Urinary bladder (tissue), 4 donors: ENCODE measurements around the gene STEAP1B. TPM values are rescaled to one million over a fixed set of nuclear protein-coding genes. Genes with fewer than 3 reads are reported as not detected.

Source experiments
- DNase-seq: peaks from one replicate; pipeline ENCODE4 v3.0.0-alpha.2; 2015; ENCODE audit errors: extremely low spot score
- H3K27ac ChIP-seq: one replicate; pipeline ENCODE4 v1.5.1; 2013; ENCODE audit warnings: low read depth, mild to moderate bottlenecking, moderate library complexity
- H3K36me3 ChIP-seq: one replicate; pipeline ENCODE4 v1.6.1; 2013; ENCODE audit warnings: mild to moderate bottlenecking, moderate library complexity; ENCODE audit not compliant: insufficient read depth
- H3K4me1 ChIP-seq: one replicate; pipeline ENCODE4 v1.6.1; 2013; ENCODE audit warnings: mild to moderate bottlenecking, moderate library complexity; ENCODE audit not compliant: insufficient read depth
- H3K4me3 ChIP-seq: one replicate; pipeline ENCODE4 v1.5.1; 2013; ENCODE audit warnings: low read depth, low read length
- WGBS: extraction: QIAGEN DNeasy Blood & Tissue Kit; methylation state at CpG from one replicate; pipeline ENCODE4 v1.1.7; 2013; 5-methylcytosine and 5-hydroxymethylcytosine counted together
- polyA plus RNA-seq: library from polyadenylated mRNA; stranded (reverse); fragments of 200-250 nt; gene quantifications from one replicate; pipeline ENCODE4 v1.2.3, GENCODE V29; 2013
- total RNA-seq: library from RNA; depleted of rRNA; stranded (reverse); fragments of >200 nt; gene quantifications from one replicate; pipeline ENCODE4 v1.2.3, GENCODE V29; 2014
- donor health status: healthy with polysubstance abuse.
- donor health status: healthy.

STEAP1B gene
- total and polyA plus RNA-seq, 2 donors = 0.43 to 3.2 TPM

DNA sequence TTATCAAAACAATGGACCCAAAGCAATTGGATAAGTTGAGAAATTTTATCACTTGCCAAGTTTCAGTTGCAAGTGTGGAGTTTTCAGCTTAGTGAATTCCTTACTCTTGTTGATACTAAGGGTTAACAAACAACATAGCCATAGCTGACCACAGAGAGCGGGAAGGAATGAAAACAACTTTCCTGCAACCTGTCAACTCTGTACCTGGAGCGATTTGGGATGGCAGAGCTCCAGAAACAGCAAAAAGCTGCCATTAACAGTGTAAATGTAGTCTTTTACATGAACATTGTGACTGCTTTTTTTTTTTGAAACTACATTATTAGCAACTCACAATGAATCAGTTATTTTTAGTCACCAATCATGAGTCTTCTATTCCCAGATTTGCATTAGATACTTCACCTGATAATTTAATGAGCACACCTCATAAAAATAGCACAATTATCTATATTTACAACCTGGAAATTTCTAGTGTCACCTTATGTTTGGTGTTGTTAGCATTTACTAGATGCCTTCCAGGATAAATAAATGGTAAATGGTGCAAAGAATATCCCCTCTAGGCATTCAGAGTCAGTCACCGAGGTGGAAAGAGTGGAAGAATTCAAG, 95.5 kb downstream of the STEAP1B start:
- Histone ChIP-seq H3K27ac (no peak overlapping the region), H3K4me3 (no peak overlapping the region), H3K4me1 (no peaks in the 10 kb centered on the region), H3K36me3 (no peaks in the 10 kb centered on the region)
- no peak for DNase-seq
- 73% methylated on average over 3 of the region's 3 CpGs for WGBS

DNA sequence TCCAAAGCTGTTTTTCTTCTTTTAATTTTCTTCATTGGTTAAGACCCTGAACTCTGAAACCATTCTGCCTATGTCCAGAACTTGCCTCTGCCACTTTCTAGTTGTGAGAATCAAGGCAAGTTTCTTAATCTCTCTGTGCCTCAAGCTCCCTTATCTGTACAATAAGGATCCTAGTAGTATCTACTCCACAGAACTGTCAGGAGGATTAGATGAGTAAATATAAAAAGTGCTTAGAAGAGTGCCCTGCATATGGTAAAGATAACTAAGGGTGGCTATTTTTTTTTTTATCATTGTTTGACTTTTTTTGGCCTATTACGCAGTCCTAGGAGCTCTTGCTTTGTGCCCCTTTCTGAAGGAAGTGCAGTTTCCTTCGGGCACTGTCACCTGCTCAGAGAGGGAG, 96.6 kb downstream of the STEAP1B start:
- Histone ChIP-seq H3K36me3 (no peaks in the 10 kb centered on the region), H3K27ac (no peak overlapping the region), H3K4me1 (no peaks in the 10 kb centered on the region), H3K4me3 (no peak overlapping the region)
- 92% methylated on average over 2 of the region's 2 CpGs for WGBS
- no peak for DNase-seq

DNA sequence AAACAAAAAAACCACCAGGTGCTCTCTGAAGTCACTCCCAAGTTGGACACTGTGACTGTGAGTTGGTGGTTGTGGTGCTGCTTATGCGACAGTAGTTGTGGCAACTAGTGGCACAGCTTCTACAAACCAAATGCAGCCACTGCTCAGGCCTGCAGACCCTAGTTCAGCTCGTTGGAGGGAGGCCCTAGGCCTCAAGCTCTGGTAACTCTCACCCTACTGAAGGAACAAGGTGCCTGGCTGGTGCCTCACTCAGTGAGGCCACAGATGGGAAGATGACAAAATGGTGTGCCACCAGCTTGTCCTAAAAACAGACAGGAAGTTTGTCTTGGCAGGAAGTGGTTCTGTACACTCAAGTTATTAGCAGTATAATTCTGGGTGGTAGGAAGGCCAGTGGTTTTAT, 97.7 kb downstream of the STEAP1B start:
- H3K27ac ChIP-seq = no peak overlapping the region

DNA sequence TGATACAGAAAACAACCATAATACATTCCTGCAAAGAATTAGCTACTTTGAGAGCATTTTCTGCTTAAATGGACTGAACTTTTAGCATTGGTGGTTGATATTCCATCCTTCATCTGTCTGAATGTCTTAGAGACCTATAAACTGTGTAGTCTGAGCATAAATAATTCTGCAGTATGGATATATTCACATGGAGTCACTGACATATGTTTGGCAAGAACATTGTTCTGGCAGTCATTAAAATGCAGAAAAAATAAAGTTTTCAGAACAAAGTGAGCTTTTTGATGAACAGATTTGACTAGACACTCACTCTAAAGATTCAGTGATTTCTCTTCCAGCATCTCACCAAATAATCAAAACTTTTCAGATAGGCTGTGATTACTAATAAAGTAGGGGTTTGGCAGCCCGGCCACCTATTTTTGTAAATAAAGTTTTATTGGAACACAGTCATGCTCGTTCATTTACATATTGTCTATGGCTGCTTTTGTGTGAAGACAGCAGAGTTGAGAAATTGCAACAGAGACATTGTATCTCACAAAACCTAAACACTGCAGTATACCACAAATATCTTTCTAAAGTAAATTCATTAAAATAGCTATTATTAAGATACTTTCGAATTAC, 98.9 kb downstream of the STEAP1B start:
- Histone ChIP-seq H3K4me1 (no peaks in the 10 kb centered on the region), H3K4me3 (no peak overlapping the region), H3K27ac (no peak overlapping the region), H3K36me3 (no peaks in the 10 kb centered on the region)
- WGBS = 77% methylated on average over 3 of the region's 3 CpGs
- DNase-seq = no peak

More for the DNA sequence above, 97.7 kb downstream of the STEAP1B start:
- no peaks in the 10 kb centered on the region for H3K4me1 ChIP-seq
- no peaks in the 10 kb centered on the region for H3K36me3 ChIP-seq
- H3K4me3 ChIP-seq = no peak overlapping the region
- DNase-seq = no peak
- WGBS = 77% methylated on average over 2 of the region's 2 CpGs

DNA sequence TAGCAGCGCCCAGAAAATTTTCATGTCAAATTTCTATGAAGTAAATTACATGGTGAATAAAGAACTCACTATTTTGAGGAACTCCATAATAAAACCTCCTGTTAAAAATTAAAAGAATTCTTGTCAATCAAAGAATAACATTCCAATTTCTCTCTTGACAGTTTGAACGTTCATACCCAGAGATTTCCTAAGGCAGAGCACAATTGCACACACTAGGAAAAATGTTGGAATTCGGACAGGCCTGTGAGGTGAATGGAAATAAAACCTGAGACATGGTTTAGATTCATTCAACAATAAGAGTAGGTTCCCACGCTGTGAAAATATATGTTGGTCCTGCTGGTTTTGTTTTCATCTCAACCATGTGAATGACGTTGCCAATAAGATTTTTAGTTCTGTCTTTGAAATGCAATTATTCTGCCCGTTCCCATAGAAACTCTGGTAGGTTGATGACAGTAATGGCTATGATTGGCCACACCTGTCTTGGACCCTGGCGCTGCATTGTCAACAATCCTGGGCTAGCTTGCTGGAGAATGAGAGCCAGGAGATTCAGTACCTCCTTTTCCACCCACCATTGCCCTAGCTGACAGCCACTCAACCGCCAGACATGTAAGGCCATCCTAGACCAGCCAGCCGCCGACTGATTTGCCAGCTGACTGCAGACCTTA, 99.7 kb downstream of the STEAP1B start:
- no peaks in the 10 kb centered on the region for H3K4me1 ChIP-seq
- 83% methylated on average over 10 of the region's 10 CpGs for WGBS
- H3K27ac ChIP-seq = no peak overlapping the region
- no peaks in the 10 kb centered on the region for H3K36me3 ChIP-seq
- no peak for DNase-seq
- H3K4me3 ChIP-seq = no peak overlapping the region

DNA sequence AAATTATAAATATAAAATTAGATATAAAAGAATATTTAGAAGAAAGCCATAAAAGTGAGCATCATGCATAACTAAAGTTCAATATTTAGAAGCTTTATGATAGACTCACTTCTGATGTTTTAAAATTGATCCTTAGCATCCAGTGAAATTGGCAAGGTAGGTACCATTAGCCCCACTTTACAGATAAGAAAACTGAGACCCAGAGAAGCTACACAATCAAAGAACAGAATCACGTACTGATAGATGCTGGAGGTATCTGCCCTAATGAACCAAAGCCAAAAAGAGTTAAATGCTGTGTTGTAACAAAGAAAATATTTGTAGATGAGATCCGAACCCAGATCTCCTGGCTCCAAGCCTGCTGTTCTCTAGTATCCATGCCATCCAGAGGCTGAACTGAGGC, 100.4 kb downstream of the STEAP1B start:
- no peak for DNase-seq
- Histone ChIP-seq H3K4me1 (no peaks in the 10 kb centered on the region), H3K27ac (no peak overlapping the region), H3K4me3 (no peak overlapping the region), H3K36me3 (no peaks in the 10 kb centered on the region)
- WGBS = 68% methylated on average over 2 of the region's 2 CpGs

DNA sequence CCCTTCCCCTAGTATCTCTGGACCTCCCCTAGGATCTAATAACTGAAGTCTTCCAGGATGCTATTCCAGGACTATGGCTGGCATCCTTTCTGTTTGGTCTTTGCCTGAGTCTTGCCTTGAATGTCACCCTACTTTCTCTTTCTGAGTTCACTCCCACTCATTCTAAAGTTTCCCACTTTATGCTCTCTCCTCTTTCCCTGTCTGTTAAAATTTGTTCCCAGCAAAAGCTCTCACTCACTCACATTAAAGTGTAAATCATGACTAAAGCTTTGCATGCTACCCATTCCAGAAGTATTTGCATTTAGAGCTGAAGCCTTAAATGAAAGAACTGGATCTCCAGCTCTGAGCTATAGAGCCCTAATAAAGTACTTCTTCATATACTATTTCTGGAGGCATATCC, 100.9 kb downstream of the STEAP1B start:
- no peak overlapping the region for H3K27ac ChIP-seq
- no peak for DNase-seq
- H3K4me1 ChIP-seq = no peaks in the 10 kb centered on the region
- no peaks in the 10 kb centered on the region for H3K36me3 ChIP-seq
- no peak overlapping the region for H3K4me3 ChIP-seq

DNA sequence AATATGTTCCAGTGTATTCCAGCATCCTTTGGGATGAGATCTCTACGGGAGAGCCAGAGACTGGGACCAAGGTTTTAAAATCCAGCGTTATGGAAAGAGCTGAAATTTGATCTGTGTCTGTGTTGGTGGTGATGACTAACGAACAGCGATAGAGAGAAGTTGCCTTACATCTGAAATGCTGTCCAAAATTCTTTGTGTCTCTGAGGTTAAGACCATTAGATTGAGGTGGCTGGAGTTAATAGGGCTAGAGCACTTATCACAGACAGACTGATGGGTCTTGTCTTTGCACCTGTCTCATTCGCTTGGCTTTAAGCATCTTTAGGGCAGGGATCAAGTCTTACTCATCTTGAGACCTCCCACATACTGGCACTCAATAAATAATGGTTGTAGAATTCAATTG, 102.0 kb downstream of the STEAP1B start:
- H3K27ac ChIP-seq = no peak overlapping the region
- WGBS = 50% methylated on average over 5 of the region's 5 CpGs

DNA sequence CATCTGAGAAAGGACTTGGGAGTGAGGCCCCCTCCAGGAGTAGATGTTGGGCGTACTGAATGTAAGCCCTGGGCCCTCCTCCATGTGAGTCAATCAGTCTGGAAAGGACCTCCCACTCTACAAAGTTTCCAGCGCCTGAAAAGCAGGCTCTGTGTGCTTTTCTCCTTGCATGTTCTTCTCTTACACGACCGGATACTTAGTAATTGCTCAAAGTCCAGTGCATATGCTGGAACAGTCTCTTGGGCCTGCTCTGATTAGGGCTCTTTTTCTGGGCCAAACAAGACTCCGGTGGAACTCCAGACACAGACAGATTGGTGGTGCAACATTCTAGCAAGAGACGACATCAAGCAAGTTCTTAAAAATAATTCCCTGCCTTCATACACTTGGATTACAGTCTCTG, 104.8 kb downstream of the STEAP1B start:
- no peak for DNase-seq
- 70% methylated on average over 6 of the region's 6 CpGs for WGBS
- Histone ChIP-seq H3K27ac (no peak overlapping the region), H3K36me3 (no peaks in the 10 kb centered on the region), H3K4me1 (no peaks in the 10 kb centered on the region), H3K4me3 (no peak overlapping the region)

More for the DNA sequence above, 102.0 kb downstream of the STEAP1B start:
- H3K4me1 ChIP-seq = no peaks in the 10 kb centered on the region
- H3K4me3 ChIP-seq = no peak overlapping the region
- no peaks in the 10 kb centered on the region for H3K36me3 ChIP-seq
- DNase-seq = no peak

DNA sequence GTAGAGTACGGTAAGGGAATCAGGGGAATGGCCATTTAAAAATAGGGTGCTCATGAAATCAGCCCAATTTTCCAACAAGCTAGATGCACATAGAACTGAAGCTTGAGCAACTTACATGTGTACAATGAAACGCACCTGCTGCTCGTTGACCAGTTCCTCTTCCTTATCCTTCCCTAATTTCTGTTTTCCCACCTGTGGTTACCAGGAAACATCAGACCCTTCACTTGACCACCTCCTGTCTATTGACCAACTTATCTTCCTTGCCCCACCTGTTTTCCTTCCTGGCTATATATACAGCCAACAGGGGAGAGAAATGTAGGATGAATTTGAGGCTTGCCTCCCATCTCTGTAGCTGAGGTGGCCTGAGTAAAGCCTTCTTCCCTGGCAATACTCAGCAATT, 105.2 kb downstream of the STEAP1B start:
- H3K4me3 ChIP-seq = no peak overlapping the region
- no peaks in the 10 kb centered on the region for H3K4me1 ChIP-seq
- H3K36me3 ChIP-seq = no peaks in the 10 kb centered on the region
- no peak for DNase-seq
- no peak overlapping the region for H3K27ac ChIP-seq
- whole genome bisulfite sequencing = 88% methylated on average over 3 of the region's 3 CpGs

DNA sequence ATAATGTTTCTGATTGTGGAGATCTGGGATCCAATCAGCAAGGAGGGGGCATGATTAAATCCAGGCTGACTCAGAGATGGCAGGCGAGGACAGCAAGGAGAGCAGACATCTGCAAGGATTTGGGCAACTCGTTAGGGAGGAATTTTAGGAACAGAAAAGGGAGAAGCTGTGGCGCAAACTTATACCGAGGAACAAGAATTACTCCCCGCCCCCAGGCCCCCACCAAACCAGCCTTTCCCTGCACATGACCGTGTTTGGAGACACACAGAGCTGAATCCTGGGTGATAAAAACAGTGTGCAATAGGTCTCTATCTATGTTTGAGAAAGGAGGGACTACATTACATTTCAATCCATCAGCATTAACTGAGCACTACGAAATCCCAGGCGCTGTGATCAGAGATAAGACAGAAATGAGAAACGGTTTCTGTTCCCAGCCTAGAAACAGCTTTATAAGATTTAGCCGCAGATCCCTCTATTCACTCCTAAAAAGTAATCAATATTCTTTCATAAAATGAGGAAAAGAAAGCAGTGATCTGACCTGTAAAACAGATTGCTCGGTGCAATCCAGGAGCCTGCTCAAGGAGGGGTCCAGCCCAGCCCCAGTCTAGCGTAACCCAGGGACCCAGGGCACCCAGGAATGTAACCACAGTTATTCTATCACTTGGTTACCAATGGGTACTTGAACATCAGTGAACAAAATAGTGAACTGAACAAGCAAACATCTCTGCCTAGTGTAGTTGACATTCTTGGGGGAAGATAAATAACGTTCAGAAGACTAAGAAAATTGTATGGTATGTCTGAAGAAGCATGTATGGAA, 105.9 kb downstream of the STEAP1B start:
- H3K36me3 ChIP-seq = no peaks in the 10 kb centered on the region
- no peak overlapping the region for H3K4me3 ChIP-seq
- no peak for DNase-seq
- WGBS = 31% methylated on average over 13 of the region's 13 CpGs
- H3K4me1 ChIP-seq = no peaks in the 10 kb centered on the region
- H3K27ac ChIP-seq = no peak overlapping the region

DNA sequence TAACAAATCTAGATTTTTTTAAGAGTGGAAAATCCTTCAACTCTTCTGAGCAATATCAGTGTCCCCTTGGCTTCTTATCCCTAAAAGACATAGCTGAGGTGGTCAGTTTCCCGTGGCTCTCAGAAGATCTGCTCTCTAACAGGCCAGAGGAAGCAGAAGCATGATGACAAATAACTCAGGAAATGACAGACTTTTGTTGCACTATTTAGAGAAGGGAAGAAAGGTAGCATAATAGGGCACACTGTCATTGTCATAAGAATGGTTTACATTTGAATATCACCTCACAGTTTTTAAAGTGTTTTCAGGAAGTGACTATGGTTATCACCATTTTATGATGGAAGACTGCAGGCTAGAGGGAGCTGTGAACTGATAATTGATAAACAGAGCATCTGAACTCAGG, 109.5 kb downstream of the STEAP1B start:
- Histone ChIP-seq H3K4me3 (no peak overlapping the region), H3K36me3 (no peaks in the 10 kb centered on the region), H3K4me1 (peaks cover 1% of the 10 kb centered on the region), H3K27ac (no peak overlapping the region)
- WGBS = 55% methylated on average over 1 of the region's 1 CpG
- no peak for DNase-seq

DNA sequence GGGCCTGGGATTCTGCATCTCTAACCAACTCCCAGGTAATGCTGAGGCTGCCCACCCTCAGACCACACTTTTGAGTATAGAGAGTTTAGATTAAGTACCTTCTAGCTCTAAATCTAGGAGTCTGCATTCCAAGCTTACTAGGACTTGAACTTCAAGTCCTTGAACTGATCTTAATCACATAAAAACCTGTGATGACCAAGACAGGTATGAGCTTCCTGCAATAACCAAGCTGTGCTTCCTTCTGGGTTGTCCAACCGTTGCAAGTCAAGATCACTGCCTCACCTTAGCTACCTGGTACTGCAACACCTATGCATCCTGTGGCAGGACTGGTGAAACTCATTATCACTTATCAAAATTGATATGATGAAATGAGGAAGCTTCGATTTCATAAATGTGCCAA, 110.1 kb downstream of the STEAP1B start:
- no peak overlapping the region for H3K4me3 ChIP-seq
- peaks cover 1% of the 10 kb centered on the region for H3K4me1 ChIP-seq
- no peak overlapping the region for H3K27ac ChIP-seq
- no peak for DNase-seq
- H3K36me3 ChIP-seq = no peaks in the 10 kb centered on the region
- 90% methylated on average over 2 of the region's 2 CpGs for WGBS

DNA sequence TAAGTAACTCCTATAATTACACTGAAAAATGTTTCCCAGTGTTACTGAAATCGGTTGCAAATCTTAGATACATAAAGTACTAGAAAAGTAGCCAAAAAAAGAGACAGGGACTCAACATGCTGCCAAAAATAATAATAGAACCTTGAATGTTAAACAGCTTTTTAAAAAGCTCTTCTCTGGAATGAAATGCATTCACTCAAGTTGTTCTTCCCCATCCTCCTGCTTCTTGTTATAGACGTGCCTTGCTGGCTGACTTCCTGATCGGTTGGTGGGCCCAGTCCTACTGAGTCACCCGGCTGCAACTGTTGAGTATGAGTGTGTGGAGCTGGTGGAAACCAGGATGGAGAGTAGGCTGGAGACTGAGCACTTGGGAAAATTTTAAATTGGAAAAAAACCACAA, 112.4 kb downstream of the STEAP1B start:
- Histone ChIP-seq H3K27ac (no peak overlapping the region), H3K4me3 (no peak overlapping the region), H3K36me3 (no peaks in the 10 kb centered on the region), H3K4me1 (peaks cover 1% of the 10 kb centered on the region)
- 54% methylated on average over 4 of the region's 4 CpGs for WGBS
- DNase-seq = peak; percentile 39
